Measurements from ENCODE around the gene NOL4L.

NOL4L gene

GRCh38 chr20:32539817-32540675 lies 45.1 kb downstream of the NOL4L start:
- no peak for DNase-seq (ENCODE audit: low read depth)

GRCh38 chr20:32539026-32539816 lies 45.9 kb downstream of the NOL4L start:
- no peak for DNase-seq (ENCODE audit: low read depth)

- no peak for DNase-seq (ENCODE audit: low read depth)
Measured at GRCh38 chr20:32538526-32538939, 46.6 kb downstream of the NOL4L start.

GRCh38 chr20:32537657-32538525 lies 47.2 kb downstream of the NOL4L start:
- no peak for DNase-seq (ENCODE audit: low read depth)

- no peak for DNase-seq (ENCODE audit: low read depth)
Measured at GRCh38 chr20:32536851-32537656, 48.1 kb downstream of the NOL4L start.

- no peak for DNase-seq (ENCODE audit: low read depth)
Measured at GRCh38 chr20:32535953-32536823, 48.9 kb downstream of the NOL4L start.

- DNase-seq (ENCODE audit: low read depth): no peak
Measured at GRCh38 chr20:32535316-32535952, 49.7 kb downstream of the NOL4L start.

- DNase-seq (ENCODE audit: low read depth): no peak
Measured at GRCh38 chr20:32534661-32535240, 50.4 kb downstream of the NOL4L start.

- DNase-seq (ENCODE audit: low read depth): no peak
Measured at GRCh38 chr20:32533732-32534131, 51.4 kb downstream of the NOL4L start.

- DNase-seq (ENCODE audit: low read depth): no peak
Measured at GRCh38 chr20:32532246-32532645, 52.9 kb downstream of the NOL4L start.

- no peak for DNase-seq (ENCODE audit: low read depth)
Measured at GRCh38 chr20:32528905-32529670, 56.0 kb downstream of the NOL4L start.

GRCh38 chr20:32528171-32528891 lies 56.8 kb downstream of the NOL4L start:
- DNase-seq (ENCODE audit: low read depth): no peak

- no peak for DNase-seq (ENCODE audit: low read depth)
Measured at GRCh38 chr20:32527447-32528055, 57.6 kb downstream of the NOL4L start.

GRCh38 chr20:32527052-32527446 lies 58.1 kb downstream of the NOL4L start:
- DNase-seq (ENCODE audit: low read depth): no peak

- DNase-seq (ENCODE audit: low read depth): no peak
Measured at GRCh38 chr20:32526541-32526940, 58.6 kb downstream of the NOL4L start.

- no peak for DNase-seq (ENCODE audit: low read depth)
Measured at GRCh38 chr20:32526125-32526524, 59.0 kb downstream of the NOL4L start.

- DNase-seq (ENCODE audit: low read depth): no peak
Measured at GRCh38 chr20:32524829-32525501, 60.2 kb downstream of the NOL4L start.

Measured in fibroblast of the conjunctiva (primary cell).